Measurements from ENCODE around the gene MEGF10. TPM values are rescaled to one million over a fixed set of nuclear protein-coding genes. Genes with fewer than 3 reads are reported as not detected.
"Not testable (repeated sequence)": the region's sequence is repeated elsewhere in the genome, so short reads cannot be mapped to it uniquely, and the experiment has no call there.

Gene MEGF10
- total RNA-seq, 3 donors from 2014 or later = 0.70 to 4.9 (median 0.81) TPM

DNA sequence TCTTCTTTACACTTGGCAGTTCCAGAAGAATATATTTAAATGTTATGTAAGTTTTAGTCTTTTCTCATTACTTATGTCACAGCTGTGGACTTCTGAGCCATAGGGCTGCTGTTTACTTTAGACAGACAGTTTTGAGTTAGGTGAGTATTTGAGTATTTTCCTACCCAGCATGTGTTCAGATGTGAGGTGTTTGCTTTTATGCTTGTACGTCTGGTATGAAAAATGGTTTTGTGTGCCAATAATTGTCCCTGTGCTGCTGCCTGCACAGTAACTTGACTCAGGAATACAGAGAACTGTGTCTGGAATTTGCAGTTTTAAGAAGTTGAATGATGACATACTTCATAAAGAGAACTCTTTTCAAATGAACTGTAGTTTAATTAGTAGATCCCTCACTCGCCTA, 20.8 kb downstream of the MEGF10 start:
- intact Hi-C loops (cut with DNase I, micrococcal nuclease) = no loop called here
- no peak for DNase-seq
- TF ChIP-seq, protein P1, sequence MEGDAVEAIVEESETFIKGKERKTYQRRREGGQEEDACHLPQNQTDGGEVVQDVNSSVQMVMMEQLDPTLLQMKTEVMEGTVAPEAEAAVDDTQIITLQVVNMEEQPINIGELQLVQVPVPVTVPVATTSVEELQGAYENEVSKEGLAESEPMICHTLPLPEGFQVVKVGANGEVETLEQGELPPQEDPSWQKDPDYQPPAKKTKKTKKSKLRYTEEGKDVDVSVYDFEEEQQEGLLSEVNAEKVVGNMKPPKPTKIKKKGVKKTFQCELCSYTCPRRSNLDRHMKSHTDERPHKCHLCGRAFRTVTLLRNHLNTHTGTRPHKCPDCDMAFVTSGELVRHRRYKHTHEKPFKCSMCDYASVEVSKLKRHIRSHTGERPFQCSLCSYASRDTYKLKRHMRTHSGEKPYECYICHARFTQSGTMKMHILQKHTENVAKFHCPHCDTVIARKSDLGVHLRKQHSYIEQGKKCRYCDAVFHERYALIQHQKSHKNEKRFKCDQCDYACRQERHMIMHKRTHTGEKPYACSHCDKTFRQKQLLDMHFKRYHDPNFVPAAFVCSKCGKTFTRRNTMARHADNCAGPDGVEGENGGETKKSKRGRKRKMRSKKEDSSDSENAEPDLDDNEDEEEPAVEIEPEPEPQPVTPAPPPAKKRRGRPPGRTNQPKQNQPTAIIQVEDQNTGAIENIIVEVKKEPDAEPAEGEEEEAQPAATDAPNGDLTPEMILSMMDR (IDR thresholded peaks at IDR 0.05) = no peak
- no peaks in the 10 kb centered on the region for H3K9me3 ChIP-seq
- ATAC-seq = no peak
- H3K4me1 ChIP-seq (ENCODE audit: low read depth) = peaks cover 14% of the 10 kb centered on the region
- H3K4me3 ChIP-seq = no peak overlapping the region
- H3K36me3 ChIP-seq (ENCODE audit: low read depth) = no peaks in the 10 kb centered on the region

DNA sequence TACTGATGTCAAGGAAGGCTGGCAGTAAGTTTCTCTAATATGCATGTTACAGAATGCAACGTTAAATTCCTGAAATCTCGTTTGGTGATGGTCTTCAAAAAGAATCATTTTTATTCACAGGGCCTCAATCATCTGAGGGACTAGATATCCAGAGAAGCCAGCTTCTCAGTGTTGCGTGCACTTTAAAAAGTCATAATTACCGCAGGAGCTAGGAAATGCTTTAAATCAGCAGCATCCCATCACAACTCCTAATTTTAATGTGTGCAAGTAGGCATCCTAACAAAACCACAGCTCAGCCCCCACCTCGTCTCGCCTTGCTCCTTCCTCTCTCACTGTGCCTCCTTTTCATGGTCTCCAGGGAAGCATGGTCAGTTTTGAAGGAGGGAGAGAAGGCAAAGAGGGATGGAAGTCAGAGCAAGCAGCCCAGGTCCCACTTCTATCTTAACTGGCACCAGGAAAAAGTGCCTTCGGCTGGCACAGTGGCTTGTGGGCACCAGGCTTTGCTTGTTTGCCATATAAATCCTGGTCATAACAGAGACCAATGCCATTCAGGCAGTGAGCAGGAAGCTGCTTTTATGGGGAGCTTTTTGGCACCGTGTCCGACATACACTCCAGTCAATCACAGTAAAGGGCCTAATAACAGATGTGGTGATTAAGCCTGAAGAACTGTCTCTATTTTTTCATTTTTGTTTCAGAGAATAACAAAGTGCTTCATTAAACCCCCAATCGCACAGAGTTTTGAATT, 21.4 kb downstream of the MEGF10 start:
- Histone ChIP-seq H3K4me1 (ENCODE audit: low read depth) (peaks cover 14% of the 10 kb centered on the region), H3K4me3 (no peak overlapping the region), H3K9me3 (no peaks in the 10 kb centered on the region), H3K36me3 (ENCODE audit: low read depth) (no peaks in the 10 kb centered on the region)
- intact Hi-C loops (cut with DNase I, micrococcal nuclease) = no loop called here
- TF ChIP-seq, protein P1 (IDR thresholded peaks at IDR 0.05) = no peak
- peak; percentile 71 for ATAC-seq
- peak in 2 of 3 donors; percentile 43 to 71 for DNase-seq

DNA sequence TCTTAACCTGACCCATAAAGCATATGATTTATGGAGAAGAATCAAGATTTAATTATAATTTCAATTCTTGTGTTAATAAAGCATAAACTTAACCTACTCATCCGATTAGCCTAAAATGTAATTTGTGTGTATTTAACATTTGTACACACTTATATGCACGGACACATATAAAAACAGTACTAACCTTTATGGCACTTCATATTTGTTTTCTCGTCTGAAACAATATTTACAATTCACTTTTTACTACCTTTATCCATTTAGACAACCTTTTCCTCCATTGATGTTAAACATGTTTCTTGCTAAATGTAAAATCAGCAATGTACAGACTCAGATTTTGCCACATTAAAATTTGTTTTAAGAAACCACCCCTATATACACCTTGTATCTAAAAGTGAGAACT, 22.8 kb downstream of the MEGF10 start:
- H3K4me1 ChIP-seq (ENCODE audit: low read depth) = peaks cover 14% of the 10 kb centered on the region
- DNase-seq (no peak), ATAC-seq (peak; percentile 52)
- intact Hi-C loops (cut with DNase I, micrococcal nuclease) = no loop called here
- H3K4me3 ChIP-seq = no peak overlapping the region
- no peaks in the 10 kb centered on the region for H3K9me3 ChIP-seq
- TF ChIP-seq, protein P1 (IDR thresholded peaks at IDR 0.05) = no peak
- no peaks in the 10 kb centered on the region for H3K36me3 ChIP-seq (ENCODE audit: low read depth)

DNA sequence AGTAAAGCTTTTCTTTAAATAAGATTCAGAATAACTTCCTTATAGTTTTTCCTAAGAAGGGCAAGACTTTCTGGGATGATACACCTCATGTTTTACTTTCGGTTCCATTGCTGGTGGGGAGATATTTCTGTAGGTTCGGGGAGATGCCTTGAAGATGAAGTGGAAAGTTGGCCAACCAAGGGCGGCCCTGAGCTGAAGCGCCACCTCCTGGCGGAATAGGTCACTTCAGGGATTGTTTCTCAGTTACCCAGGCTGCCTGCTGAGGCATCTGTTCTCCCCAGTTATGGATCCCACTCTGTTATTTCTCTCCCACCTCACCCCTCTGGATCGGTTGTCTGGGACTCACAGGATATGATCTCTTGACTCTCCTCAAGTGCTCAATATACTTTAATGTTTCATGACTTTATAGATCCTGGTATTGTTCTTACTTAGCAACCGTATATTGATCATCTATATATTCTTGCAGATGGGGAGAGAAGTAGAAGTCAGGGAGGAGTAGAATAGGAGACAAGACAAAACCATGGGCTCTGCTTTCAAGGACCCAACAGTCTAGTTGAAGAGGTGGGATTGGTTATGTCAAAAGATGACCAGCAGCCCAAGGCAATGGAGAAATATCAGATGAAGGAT, 23.4 kb downstream of the MEGF10 start:
- ATAC-seq (peak; percentile 87), DNase-seq (peak; percentile 60 to 85 (median 82))
- TF ChIP-seq, protein P1 (IDR thresholded peaks at IDR 0.05) = peak; percentile 66
- no peaks in the 10 kb centered on the region for H3K36me3 ChIP-seq (ENCODE audit: low read depth)
- peaks cover 14% of the 10 kb centered on the region for H3K4me1 ChIP-seq (ENCODE audit: low read depth)
- intact Hi-C loops (cut with DNase I, micrococcal nuclease) = no loop called here
- no peak overlapping the region for H3K4me3 ChIP-seq
- H3K9me3 ChIP-seq = no peaks in the 10 kb centered on the region

DNA sequence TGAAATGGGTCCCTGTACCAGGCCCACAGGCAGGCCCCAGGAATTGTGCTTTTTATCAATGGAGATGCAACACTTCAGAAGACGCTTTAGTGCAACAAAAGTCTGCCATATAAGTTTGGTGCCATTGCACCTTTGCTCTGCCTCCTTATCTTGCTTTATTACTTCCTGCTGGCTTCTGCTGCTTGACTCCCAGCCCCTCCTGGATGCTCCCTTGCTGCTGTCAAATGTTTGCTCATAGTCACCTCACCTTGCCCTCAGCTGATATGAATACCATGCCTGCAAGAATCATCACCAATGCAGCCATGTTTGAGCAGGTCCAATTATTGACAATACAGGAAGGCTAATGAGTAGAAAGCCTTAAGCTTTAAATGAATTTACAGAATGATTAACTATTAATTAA, 25.4 kb downstream of the MEGF10 start:
- Histone ChIP-seq H3K36me3 (ENCODE audit: low read depth) (no peaks in the 10 kb centered on the region), H3K4me1 (ENCODE audit: low read depth) (peaks cover 14% of the 10 kb centered on the region), H3K4me3 (no peak overlapping the region), H3K9me3 (no peaks in the 10 kb centered on the region)
- ATAC-seq (peak; percentile 83), DNase-seq (peak in 2 of 3 donors; percentile 29 to 55)
- TF ChIP-seq, protein P1 (IDR thresholded peaks at IDR 0.05) = no peak
- intact Hi-C loops (cut with DNase I, micrococcal nuclease) = no loop called here

DNA sequence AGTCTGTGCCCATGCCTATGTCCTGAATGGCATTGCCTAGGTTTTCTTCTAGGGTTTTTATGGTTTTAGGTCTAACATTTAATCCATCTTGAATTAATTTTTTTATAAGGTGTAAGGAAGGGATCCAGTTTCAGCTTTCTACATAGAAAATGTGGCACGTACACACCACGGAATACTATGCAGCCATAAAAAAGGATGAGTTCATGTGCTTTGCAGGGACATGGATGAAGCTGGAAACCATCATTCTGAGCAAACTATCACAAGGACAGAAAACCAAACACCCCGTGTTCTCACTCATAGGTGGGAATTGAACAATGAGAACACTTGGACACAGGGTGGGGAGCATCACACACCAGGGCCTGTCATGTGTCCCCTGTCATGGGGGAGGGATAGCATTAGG, 26.8 kb downstream of the MEGF10 start:
- intact Hi-C loops (cut with DNase I, micrococcal nuclease); H3K36me3 ChIP-seq (ENCODE audit: low read depth); H3K9me3 ChIP-seq; ATAC-seq; DNase-seq; H3K4me3 ChIP-seq: not testable (repeated sequence)
- peaks cover 14% of the 10 kb centered on the region for H3K4me1 ChIP-seq (ENCODE audit: low read depth)

Measured in mucosa of descending colon (tissue), 3 donors.